GM18858 (cell line): ENCODE results near the gene DISP3.
"Not testable (repeated sequence)": the region's sequence is repeated elsewhere in the genome, so short reads cannot be mapped to it uniquely, and the experiment has no call there.

ENCODE experiments used
- ATAC-seq: cut with Tn5 transposase; IDR thresholded peaks from one replicate; pipeline ENCODE4 v1.9.1; 2021; ENCODE audit not compliant: unreplicated experiment

Gene DISP3

DNA sequence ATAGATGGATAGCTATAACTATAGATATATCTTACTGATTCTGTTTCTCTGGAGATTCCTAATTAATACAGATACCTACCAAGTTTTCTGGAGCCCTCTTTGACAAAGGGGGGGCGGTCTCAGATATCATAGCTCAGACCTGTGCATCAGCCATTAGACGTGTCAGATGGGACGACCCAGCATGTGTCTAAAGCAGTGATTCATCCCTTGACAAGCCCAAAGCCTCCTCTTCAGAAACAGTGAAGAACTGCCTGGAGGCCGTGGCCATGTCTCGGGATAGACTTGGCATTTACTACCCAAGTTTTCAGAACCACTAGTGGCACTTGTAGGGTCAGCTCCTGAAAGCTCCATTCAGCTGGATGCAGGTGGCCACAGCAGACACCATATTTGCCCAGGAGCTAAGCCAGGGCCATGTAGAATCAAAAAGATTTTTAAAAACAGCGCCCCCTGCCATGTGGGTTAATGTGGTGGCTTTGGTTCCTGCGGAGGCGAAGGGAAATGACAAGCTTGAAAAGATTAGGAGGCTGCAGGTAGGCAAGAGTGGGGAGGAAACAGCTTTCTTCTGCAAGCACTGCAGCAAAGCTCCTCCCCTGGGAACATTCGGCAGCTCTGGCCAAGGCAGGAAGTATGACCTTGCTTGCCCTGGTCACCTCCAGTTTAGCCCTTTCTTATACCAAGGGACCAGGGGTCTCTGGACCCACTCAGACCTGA, 93.1 kb downstream of the DISP3 start:
- ATAC-seq: no peak

DNA sequence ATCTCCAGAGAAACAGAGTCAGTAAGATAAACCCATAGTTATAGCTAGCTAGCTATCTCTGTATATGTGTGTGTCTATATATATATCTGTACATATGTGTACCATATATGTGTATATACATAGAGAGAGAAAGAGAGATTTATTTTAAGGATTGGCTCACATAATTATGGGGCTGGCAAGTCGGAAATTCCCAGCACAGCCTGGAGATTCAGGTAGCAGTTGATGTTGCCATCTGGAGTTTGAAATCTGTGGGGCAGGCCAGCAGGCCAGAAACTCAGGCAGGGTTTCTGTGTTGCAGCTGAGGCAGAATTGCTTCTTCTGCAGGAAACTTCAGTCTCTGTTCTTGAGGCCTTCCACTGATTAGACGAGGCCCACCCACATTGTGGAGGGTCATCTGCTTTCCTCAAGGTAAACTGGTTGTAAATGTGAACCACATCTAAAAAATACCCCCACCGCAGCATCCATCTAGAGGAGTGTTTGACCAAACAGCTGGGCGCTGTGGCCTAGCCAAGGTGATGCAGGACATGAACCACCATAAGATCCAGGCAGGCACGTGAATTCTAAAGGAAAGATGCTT, 94.2 kb downstream of the DISP3 start:
- ATAC-seq: no peak

DNA sequence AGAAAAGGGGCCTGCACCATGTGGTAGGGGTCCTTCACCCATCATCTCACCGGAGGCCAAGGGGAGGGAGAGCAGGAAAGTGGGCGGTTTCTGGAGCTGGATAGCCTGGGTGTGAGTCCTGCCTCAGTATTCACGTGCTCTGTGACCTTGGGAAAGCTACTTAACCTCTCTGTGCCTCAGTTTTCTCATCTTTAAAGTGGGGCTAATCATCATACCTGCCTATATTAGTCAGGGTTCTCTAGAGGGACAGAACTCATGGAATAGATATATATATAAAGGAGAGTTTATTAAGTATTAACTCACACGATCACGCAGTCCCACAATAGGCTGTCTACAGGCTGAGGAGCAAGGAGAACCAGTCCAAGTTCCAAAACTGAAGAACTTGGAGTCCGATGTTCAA, 96.6 kb downstream of the DISP3 start:
- no peak for ATAC-seq

DNA sequence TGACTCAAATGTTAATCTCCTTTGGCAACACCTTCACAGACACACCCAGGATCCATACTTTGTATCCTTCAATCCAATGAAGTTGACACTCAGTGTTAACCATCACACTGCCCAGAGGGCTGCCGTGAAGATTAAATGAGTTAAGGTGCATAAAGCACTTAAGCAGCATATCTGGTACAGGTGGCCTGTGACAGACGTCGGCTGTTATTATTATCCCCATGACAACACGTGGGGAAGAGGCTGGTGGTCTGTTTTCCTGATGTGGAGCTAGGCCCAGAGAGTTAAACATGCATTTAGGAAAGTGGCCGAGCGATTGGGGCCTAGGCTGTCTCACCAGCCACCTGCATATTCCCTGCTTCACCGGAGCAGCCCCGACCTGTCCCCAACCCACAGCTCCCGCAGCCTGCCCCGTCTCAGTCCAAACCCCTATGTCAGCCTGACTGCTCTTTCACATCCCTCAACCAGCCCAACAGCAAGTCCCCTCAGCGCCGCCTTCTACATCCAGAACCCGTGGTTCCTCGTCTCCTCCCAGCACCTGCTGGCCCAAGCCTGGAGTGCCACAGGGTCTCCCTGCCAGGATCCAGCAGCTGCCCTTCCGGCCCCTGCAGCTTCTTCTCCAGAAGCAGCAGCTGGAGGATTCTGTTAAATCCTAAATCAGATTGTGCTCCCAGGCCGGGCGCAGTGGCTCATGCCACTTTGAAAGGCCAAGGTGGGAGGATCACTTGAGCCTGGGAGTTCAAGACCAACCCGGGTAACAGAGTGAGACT, 97.3 kb downstream of the DISP3 start:
- no peak for ATAC-seq

DNA sequence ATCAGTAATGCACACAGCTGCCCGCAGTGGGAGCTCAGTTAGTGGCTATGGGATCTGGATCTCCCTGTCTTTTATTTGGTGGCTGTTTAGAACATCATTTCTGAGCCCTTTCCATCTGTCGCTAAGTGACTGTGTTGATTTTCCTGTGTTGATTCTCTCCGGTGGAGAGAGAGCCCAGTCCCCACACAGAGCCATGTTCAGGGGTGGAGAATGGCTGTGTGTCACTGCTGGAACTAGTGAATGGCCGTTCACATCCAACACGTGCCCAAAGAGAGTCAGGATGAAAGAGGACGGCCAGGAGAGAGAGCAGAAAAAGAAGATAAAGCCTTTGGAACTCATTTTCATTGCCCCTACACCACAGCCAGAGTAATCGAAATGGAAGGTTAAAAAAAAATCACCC, 99.0 kb downstream of the DISP3 start:
- no peak for ATAC-seq

DNA sequence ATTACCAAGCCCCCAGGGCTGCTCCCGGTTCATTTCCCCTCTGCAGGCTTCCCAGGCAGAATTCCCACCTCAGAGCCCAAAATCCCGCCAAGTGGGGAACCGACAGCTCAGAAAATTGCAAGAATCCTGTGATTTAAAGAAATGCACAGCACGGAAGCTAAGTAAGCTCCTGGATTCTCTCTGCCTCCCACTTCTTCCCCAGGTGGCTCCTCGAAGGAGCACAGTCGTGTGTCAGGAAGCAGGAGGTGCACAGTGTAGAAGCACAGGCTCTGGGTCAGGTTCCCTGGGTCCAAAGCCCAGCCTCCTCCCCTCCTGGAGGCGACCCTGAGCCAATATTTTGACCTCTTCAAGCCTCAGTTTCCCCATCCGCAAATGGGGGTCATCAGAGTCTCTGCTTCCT, 100.6 kb downstream of the DISP3 start:
- no peak for ATAC-seq

DNA sequence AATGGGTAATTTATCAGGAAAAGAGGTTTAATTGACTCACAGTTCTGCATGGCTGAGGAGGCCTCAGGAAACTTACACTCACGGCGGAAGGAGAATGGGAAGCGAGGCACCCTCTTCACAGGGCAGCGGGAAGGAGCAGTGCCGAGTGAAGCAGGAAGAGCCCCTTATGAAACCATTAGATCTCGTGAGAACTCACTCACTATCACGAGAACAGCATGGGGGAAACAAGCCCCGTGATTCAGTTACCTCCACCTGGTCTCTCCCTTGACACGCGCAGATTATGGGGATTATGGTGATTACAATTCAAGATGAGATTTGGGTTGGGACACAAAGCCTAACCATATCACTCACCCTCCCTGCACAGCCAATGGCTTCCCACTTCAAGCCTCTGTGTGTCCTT, 101.1 kb downstream of the DISP3 start:
- not testable (repeated sequence) for ATAC-seq

DNA sequence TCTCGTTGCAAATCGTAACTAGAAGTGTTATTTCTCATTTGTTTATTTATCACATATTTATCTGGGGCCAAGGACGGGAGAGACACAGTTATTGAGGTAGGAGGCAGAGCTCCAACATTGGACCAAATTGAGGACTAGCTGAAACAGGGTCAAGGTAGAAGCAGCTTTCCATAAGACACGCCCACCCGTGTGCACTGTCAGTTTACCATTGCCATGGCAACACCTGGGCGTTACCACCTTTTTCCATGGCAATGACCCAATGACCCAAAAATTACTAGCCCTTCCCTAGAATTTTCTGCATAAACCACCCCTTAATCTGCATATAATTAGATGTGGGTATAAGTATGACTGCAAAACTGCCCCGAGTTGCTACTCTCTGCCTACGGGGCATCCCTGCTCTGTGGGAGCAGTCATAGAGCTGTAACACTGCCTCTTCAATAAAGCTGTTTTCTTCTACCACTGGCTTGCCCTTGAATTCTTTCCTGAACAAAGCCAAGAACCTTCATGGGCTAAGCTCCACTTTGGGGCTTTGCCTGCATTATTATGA, 102.6 kb downstream of the DISP3 start:
- no peak for ATAC-seq

DNA sequence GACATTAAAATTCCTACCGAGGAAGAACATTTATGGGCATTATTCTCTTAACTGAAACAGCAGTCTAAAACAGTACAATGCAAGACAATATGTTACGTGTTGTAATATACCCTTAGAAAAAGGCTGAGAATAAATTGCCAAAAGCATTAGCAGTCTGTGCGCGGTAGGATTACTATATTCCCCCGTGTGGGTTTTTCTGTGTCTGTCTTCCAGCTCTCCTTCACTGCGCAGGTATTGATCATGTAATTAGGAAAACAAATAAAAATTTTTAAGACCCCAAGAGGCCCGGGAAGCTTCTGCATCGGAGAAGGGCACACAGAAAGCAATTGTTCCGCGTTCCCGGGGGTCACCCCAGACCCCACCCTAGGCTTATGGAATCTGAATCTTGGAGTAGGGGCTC, 106.4 kb downstream of the DISP3 start:
- no peak for ATAC-seq
